Activated CD4-positive, alpha-beta T cell treated with anti-CD3 and anti-CD28 coated beads, Interleukin-2, amount 10 ng/mL, durations not matched to agents 7 days and 5 days (primary cell): ENCODE data around the gene CCNDBP1. TPM values are rescaled to one million over a fixed set of nuclear protein-coding genes. Genes with fewer than 3 reads are reported as not detected.
A peak's percentile ranks its signal among the peaks of the same experiment; 100 is the strongest.
"Not testable (repeated sequence)": the region's sequence is repeated elsewhere in the genome, so short reads cannot be mapped to it uniquely, and the experiment has no call there.

ENCODE experiments used
- CTCF ChIA-PET: fragments of 350-600 bp; sonication (Branson Sonifier 250); formaldehyde crosslinking; loops from one replicate; lab custom pipeline; 2021; ENCODE audit warnings: antibody characterized with exemption; lab: Charles Lee
- POLR2A ChIA-PET: fragments of 350-600 bp; sonication (Branson Sonifier 250); formaldehyde crosslinking; loops from one replicate; lab custom pipeline; 2021; ENCODE audit warnings: antibody characterized with exemption; lab: Charles Lee
- DNase-seq: peaks from one replicate; pipeline ENCODE4 v3.0.0-alpha.2; 2020
- H3K27ac Mint-ChIP-seq: one replicate; pipeline ENCODE4 v1.8.0; 2021; ENCODE audit warnings: mild to moderate bottlenecking, moderate library complexity, mixed read lengths
- H3K27me3 Mint-ChIP-seq: one replicate; pipeline ENCODE4 v1.8.0; 2021; ENCODE audit warnings: mixed read lengths
- H3K36me3 Mint-ChIP-seq: one replicate; pipeline ENCODE4 v1.8.0; 2021; ENCODE audit warnings: low read depth, mixed read lengths
- H3K4me1 Mint-ChIP-seq: one replicate; pipeline ENCODE4 v1.8.0; 2021; ENCODE audit warnings: mixed read lengths
- H3K4me3 Mint-ChIP-seq: one replicate; pipeline ENCODE4 v1.8.0; 2021; ENCODE audit warnings: mild to moderate bottlenecking, moderate library complexity, mixed read lengths
- H3K9me3 Mint-ChIP-seq: one replicate; pipeline ENCODE4 v1.8.0; 2021; ENCODE audit warnings: mixed read lengths
- total RNA-seq, 2 experiments: library from RNA; stranded (reverse); gene quantifications; one replicate each; pipeline ENCODE4 v1.2.3, GENCODE V29; 2021

CCNDBP1 gene
- 10 to 100 TPM; 65.8 to 72.5 TPM for total RNA-seq

- Mint-ChIP-seq H3K9me3 (no peaks in the 10 kb centered on the region), H3K27me3 (no peaks in the 10 kb centered on the region), H3K27ac (peak within 1 kb of the TSS; percentile 96), H3K4me3 (peak within 1 kb of the TSS; percentile 96), H3K4me1 (peaks cover 35% of the 10 kb centered on the region), H3K36me3 (peaks cover 29% of the 10 kb centered on the region)
- peak; percentile 90 for DNase-seq
- ChIA-PET CTCF (interaction anchor here (0.6 kb wide), 1 partner anchor 186 kb away, joined by 3 read pairs; the partner anchor contains the start of genes TUBGCP4 and ZSCAN29), POLR2A (interaction anchor here (0.5 kb wide), 1 partner anchor 56 kb away, joined by 3 read pairs; no protein-coding TSS in a partner anchor)
Measured at GRCh38 chr15:43185157-43186002, at the start of gene CCNDBP1. Gene CCNDBP1 (plus strand): TSS chr15:43185403. CDS start chr15:43185499, 96 bp downstream.

DNA sequence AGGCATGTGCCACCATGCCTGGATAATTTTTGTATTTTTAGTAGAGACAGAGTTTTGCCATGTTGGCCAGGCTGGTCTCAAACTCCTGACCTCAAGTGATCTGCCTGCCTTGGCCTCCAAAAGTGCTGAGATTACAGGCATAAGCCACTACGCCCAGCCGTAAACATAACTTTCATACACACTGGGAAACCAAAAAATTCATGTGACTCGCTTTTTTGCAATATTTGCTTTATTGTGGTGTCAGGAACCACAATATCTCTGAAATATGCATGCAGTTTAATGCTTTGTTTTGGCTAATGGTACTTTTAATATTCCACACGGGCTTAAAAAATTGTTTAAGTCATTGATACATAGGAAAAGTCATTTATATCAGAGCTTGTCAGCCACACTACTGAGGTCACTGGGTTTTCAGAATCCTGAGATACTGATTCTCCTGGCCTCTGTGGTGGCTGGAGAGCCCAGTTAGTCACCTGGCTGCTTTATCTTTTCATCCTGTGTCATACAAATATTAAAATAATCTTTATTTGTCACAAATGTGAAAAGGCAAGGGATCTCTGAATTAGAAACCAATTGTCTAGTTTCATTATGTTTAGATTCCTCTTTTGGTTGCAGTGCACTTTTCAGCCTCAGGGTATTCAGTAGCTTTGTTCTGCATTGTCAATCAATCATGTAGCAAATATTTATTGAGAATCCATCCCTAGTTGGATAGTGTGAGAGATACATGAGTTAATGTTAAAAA is 41.8 kb upstream of the CCNDBP1 start:
- ChIA-PET POLR2A (no interaction called here), CTCF (interaction anchor here (1.1 kb wide), 1 partner anchor 26 kb away, joined by 3 read pairs; no protein-coding TSS in a partner anchor)
- no peak overlapping the region for H3K4me3 Mint-ChIP-seq
- H3K4me1 Mint-ChIP-seq = peaks cover 23% of the 10 kb centered on the region
- no peaks in the 10 kb centered on the region for H3K9me3 Mint-ChIP-seq
- H3K27ac Mint-ChIP-seq = no peak overlapping the region
- H3K27me3 Mint-ChIP-seq = no peaks in the 10 kb centered on the region
- peaks cover 61% of the 10 kb centered on the region for H3K36me3 Mint-ChIP-seq
- no peak for DNase-seq

- no peaks in the 10 kb centered on the region for H3K9me3 Mint-ChIP-seq
- H3K4me3 Mint-ChIP-seq = no peak overlapping the region
- peaks cover 59% of the 10 kb centered on the region for H3K36me3 Mint-ChIP-seq
- no peak overlapping the region for H3K27ac Mint-ChIP-seq
- no peaks in the 10 kb centered on the region for H3K27me3 Mint-ChIP-seq
- peaks cover 20% of the 10 kb centered on the region for H3K4me1 Mint-ChIP-seq
- ChIA-PET POLR2A (no interaction called here), CTCF (no interaction called here)
- DNase-seq = no peak
Measured at GRCh38 chr15:43144512-43144911, 40.7 kb upstream of the CCNDBP1 start.

GRCh38 chr15:43146184-43146583 is 39.0 kb upstream of the CCNDBP1 start:
- no peaks in the 10 kb centered on the region for H3K9me3 Mint-ChIP-seq
- no peak overlapping the region for H3K4me3 Mint-ChIP-seq
- ChIA-PET CTCF (no interaction called here), POLR2A (no interaction called here)
- no peaks in the 10 kb centered on the region for H3K27me3 Mint-ChIP-seq
- no peak for DNase-seq
- no peak overlapping the region for H3K27ac Mint-ChIP-seq
- peaks cover 23% of the 10 kb centered on the region for H3K4me1 Mint-ChIP-seq
- peaks cover 52% of the 10 kb centered on the region for H3K36me3 Mint-ChIP-seq

DNA sequence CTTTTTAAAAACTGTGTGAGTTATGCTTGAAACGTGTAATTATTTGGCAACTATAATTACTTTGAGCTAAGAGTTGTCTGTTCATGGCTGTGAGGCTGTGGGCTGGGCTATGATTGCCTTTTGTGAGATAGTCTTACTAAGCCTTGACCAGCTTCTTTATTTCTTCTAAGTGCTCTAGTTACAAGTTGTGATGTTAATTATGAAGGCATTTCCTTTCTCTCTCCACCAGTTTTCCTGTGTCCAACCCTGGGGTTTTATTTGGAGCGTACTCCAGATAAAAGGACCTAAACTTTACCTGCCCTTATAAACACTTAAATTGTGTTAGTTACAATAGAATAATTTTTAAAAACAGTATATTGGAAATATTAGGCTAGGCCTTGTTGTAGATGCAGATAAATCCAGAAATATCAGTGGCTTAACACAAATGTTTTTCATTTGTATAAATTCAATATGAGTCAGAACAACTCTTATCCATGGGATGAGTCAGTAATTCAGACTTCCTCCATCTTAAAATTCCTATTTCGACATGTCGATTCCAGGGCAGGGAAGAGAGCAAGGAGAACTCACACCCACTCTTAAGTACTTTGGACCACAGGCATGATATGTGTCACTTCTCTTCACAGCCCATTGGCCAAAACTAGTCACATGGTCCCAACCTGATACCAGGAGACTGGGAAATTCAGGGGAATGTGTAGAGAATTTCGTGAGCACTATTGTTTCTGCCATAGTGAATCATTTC is 34.8 kb upstream of the CCNDBP1 start:
- Mint-ChIP-seq H3K4me1 (peaks cover 24% of the 10 kb centered on the region), H3K9me3 (no peaks in the 10 kb centered on the region), H3K27ac (no peak overlapping the region), H3K36me3 (peaks cover 47% of the 10 kb centered on the region), H3K27me3 (no peaks in the 10 kb centered on the region), H3K4me3 (no peak overlapping the region)
- POLR2A ChIA-PET = no interaction called here
- CTCF ChIA-PET = interaction anchor here (0.8 kb wide), 1 partner anchor 13 kb away, joined by 3 read pairs; no protein-coding TSS in a partner anchor
- no peak for DNase-seq

DNA sequence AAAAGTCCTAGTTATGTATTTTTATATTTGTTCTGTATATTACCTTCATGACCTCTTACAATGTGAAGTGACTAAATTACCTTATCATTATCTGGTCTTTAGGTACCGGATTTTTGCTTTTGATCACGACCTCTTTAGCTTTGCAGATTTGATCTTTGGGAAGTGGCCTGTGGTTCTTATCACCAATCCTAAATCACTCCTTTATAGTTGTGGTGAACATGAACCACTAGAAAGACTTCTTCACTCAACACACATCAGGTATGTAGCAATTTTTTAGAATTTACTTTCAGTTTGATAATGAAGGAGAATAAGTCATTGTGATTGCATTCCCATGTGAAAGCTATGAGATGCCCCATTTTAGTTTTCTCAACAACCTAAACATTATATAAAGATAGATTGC is 33.5 kb upstream of the CCNDBP1 start:
- ChIA-PET CTCF (no interaction called here), POLR2A (interaction anchor here (0.6 kb wide), 1 partner anchor 1661 kb away, joined by 3 read pairs; no protein-coding TSS in a partner anchor)
- peak overlapping the region; percentile 34 for H3K27ac Mint-ChIP-seq
- no peak overlapping the region for H3K4me3 Mint-ChIP-seq
- peak; percentile 51 for DNase-seq
- peaks cover 22% of the 10 kb centered on the region for H3K4me1 Mint-ChIP-seq
- no peaks in the 10 kb centered on the region for H3K27me3 Mint-ChIP-seq
- H3K36me3 Mint-ChIP-seq = peaks cover 45% of the 10 kb centered on the region
- no peaks in the 10 kb centered on the region for H3K9me3 Mint-ChIP-seq

GRCh38 chr15:43153269-43153668 is 31.9 kb upstream of the CCNDBP1 start:
- Mint-ChIP-seq H3K4me1 (peaks cover 22% of the 10 kb centered on the region), H3K27ac (no peak overlapping the region), H3K4me3 (no peak overlapping the region), H3K36me3 (peaks cover 46% of the 10 kb centered on the region), H3K27me3 (no peaks in the 10 kb centered on the region), H3K9me3 (no peaks in the 10 kb centered on the region)
- ChIA-PET POLR2A (no interaction called here), CTCF (no interaction called here)
- peak; percentile 12 for DNase-seq

DNA sequence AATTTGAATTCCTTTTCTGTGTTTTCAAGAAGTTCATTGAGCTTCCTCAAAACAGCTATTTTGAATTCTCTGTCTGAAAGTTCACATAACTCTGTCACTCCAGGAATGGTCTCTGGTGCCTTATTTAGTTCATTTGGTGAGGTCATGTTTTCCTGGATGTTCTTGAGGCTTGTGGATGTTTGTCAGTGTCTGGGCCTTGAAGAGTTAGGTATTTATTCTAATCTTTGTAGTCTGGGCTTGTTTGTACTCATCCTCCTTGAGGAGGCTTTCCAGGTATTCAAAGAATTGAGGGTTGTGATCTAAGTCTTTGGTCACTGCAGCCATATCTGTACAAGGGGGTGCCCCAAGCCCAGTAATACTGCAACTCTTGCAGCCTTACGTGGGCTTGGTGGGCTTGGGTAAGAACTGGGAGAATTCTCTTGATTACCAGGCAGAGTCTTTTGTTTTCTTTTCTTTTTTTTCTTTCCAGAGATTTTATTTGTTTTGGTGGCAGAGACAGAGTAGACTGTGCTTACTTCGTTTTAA is 19.3 kb upstream of the CCNDBP1 start:
- POLR2A ChIA-PET = no interaction called here

DNA sequence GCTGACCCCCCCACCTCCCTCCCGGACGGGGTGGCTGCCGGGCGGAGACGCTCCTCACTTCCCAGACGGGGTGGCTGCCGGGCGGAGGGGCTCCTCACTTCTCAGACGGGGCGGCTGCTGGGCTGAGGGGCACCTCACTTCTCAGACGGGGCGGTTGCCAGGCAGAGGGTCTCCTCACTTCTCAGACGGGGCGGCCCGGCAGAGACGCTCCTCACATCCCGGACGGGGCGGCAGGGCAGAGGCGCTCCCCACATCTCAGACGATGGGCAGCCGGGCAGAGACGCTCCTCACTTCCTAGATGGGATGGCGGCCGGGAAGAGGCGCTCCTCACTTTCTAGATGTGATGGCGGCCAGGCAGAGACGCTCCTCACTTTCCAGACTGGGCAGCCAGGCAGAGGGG is 17.9 kb upstream of the CCNDBP1 start:
- H3K27ac Mint-ChIP-seq, H3K4me1 Mint-ChIP-seq, POLR2A ChIA-PET, H3K9me3 Mint-ChIP-seq, DNase-seq, CTCF ChIA-PET, H3K4me3 Mint-ChIP-seq, H3K27me3 Mint-ChIP-seq: not testable (repeated sequence)
- peaks cover 40% of the 10 kb centered on the region for H3K36me3 Mint-ChIP-seq

More for the DNA sequence above, 19.3 kb upstream of the CCNDBP1 start:
- Mint-ChIP-seq H3K4me1 (peaks cover 8% of the 10 kb centered on the region), H3K9me3 (no peaks in the 10 kb centered on the region), H3K4me3 (no peak overlapping the region), H3K27ac (no peak overlapping the region), H3K27me3 (no peaks in the 10 kb centered on the region), H3K36me3 (peaks cover 36% of the 10 kb centered on the region)
- CTCF ChIA-PET = no interaction called here
- DNase-seq = no peak

GRCh38 chr15:43168192-43169107 is 16.8 kb upstream of the CCNDBP1 start:
- H3K9me3 Mint-ChIP-seq = peaks cover 3% of the 10 kb centered on the region
- ChIA-PET CTCF (interaction anchor here (1.0 kb wide), 1 partner anchor 16 kb away, joined by 3 read pairs; no protein-coding TSS in a partner anchor), POLR2A (no interaction called here)
- DNase-seq = no peak
- no peaks in the 10 kb centered on the region for H3K27me3 Mint-ChIP-seq
- H3K36me3 Mint-ChIP-seq = peaks cover 46% of the 10 kb centered on the region
- no peak overlapping the region for H3K4me3 Mint-ChIP-seq
- peaks cover 8% of the 10 kb centered on the region for H3K4me1 Mint-ChIP-seq
- no peak overlapping the region for H3K27ac Mint-ChIP-seq

DNA sequence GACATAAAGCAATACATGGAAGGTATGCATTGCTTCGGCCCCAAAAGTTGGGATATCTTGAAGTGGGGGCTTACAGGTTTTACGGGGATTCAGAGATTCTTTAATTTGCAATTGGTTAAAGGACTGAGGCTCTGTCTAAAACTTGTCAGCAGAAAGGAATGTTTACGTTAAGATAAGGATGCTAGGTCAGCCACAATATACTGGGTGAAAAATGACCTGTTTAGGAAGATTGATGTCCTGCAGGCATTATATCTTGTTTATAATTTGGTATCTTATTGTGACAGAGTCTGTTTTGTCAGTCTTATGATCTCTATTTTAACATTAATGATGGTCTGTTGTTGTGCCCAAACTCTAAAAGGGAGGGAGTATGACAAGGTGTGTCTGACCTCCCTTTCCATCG is 15.3 kb upstream of the CCNDBP1 start:
- ChIA-PET CTCF (no interaction called here), POLR2A (no interaction called here)
- Mint-ChIP-seq H3K36me3 (peaks cover 54% of the 10 kb centered on the region), H3K4me3 (no peak overlapping the region), H3K27ac (no peak overlapping the region), H3K9me3 (peaks cover 3% of the 10 kb centered on the region), H3K27me3 (no peaks in the 10 kb centered on the region), H3K4me1 (peaks cover 8% of the 10 kb centered on the region)
- DNase-seq = no peak
